NCI-H510A treated with DMSO at 0.1 percent for 48 hours (cell line): ENCODE data around the gene KRTAP23-1.

Experiments used
- DNase-seq: peaks from one replicate; lab custom pipeline; 2025; lab: John Stamatoyannopoulos, UW

Gene KRTAP23-1

GRCh38 chr21:30306884-30307283 lies 41.5 kb downstream of the KRTAP23-1 start:
- DNase-seq: no peak

GRCh38 chr21:30305136-30305535 lies 43.3 kb downstream of the KRTAP23-1 start:
- no peak for DNase-seq
